ENCODE results near the gene ANKS3.

DNA sequence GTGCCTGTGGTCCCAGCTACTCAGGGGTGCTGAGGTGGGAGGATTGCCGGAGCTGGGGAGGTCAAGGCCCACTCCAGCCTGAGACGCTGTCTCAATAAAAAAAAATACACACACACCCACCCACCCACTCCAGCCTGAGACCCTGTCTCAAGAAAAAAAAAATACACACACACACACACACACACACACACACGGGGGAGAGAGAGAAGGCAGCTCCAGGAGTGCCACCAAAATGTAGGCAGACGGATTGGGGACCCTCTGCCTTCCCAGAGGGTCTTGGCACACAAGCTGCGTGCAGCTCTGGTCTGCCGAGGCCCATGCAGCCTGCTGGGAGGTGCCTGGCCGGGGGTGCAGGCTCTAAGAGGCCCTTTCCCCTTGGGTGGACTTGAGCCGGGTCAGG lies 46.7 kb downstream of the ANKS3 start:
- no peak for TF ChIP-seq POLR2A (IDR thresholded peaks at IDR 0.05)
- TF ChIP-seq, protein P1, sequence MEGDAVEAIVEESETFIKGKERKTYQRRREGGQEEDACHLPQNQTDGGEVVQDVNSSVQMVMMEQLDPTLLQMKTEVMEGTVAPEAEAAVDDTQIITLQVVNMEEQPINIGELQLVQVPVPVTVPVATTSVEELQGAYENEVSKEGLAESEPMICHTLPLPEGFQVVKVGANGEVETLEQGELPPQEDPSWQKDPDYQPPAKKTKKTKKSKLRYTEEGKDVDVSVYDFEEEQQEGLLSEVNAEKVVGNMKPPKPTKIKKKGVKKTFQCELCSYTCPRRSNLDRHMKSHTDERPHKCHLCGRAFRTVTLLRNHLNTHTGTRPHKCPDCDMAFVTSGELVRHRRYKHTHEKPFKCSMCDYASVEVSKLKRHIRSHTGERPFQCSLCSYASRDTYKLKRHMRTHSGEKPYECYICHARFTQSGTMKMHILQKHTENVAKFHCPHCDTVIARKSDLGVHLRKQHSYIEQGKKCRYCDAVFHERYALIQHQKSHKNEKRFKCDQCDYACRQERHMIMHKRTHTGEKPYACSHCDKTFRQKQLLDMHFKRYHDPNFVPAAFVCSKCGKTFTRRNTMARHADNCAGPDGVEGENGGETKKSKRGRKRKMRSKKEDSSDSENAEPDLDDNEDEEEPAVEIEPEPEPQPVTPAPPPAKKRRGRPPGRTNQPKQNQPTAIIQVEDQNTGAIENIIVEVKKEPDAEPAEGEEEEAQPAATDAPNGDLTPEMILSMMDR (IDR thresholded peaks at IDR 0.05): no peak
